Fibroblast of skin of scalp (primary cell): ENCODE data around the gene SYNPO2.
"Not testable (repeated sequence)": the region's sequence is repeated elsewhere in the genome, so short reads cannot be mapped to it uniquely, and the experiment has no call there.

Experiments
- DNase-seq: peaks from one replicate; pipeline ENCODE4 v3.0.0-alpha.2; 2013

SYNPO2 gene

DNA sequence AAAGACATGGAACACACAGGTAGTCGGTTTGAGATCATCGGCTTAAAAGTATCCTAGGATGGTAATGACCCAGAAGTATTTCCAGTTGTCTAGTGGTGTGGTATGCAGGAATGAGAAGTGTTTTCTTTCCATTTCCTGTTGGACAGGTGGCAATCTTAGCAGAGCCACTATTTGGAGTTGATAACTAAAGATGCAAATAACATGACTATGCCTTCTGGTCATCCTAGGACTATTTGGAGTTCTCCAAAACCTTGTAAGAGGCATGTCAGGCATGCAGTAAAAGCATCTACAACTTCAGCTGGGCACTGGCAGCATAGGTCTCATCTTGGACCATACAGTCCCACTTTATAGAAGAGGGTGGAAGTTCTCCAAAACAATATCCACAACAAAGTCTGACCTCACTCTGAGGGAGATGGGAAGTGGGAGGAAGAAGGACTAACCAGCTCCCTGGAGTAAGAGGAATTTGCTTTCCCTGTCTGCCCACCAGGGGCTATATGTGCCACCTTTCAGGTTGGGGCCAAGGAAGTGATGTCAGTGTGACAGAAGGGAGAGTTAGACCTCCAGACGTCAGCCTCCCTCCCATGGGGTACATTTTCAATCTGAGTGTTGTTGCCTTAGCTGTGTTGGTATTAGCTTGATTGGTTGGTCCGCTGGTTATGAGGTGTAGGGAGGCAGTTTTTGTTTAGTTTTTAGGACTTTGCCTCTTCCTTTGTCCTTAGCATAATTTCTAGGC is 145.8 kb downstream of the SYNPO2 start:
- no peak for DNase-seq

DNA sequence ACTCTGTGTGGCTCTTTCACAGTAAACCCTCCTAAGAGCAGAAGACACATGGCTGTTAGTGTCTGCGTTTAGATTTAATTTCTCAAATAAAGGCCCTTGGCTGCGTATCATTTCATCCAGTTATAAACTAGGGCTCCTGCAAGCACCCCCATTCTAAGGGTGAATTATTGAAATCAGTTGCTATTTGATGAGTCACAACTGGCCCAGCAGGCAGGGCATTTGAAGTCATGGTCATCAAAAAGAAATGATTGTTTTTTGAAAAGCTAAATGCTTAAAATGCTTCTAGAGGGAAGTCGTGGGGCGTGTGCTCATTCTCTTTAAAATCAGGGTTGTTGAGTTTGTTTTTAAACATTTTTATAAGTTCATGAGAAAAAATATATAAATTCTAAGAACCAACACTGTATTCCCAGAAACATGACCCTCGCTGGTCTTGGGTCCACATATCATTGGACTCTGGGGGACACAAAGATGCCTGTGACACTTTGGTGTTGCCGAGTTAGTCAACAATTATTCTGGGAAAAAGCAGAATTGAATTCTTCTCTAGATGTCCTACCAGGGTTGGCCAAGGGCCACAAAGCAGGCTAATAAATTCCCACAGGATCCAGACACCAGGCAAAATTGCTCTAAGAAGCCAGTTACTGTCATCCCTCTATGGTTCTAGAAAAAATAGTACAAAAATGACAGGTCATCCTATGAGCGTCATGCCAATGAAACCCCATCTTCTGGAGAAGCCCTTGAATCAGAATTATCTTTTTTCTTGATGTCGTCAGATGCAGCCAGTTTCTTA is 147.5 kb downstream of the SYNPO2 start:
- DNase-seq = peak; percentile 76

DNA sequence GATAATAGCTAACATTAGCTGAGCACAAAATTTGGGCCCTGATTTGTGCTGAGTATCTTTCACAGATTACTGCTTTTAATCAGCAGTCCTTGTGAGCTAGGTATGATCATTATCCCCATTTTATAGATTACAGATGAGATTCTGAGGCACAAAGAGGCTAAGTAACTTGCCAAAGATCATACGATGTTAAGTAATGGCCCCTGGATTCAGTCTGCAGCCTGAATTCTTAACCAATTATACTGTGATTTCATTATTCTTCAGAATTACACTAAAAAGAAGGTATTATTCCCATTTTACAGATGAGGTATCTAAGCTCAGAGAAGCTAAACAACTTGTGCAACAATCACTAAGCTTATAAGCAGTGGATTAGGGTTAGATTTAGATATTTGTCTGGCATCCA is 149.1 kb downstream of the SYNPO2 start:
- no peak for DNase-seq

DNA sequence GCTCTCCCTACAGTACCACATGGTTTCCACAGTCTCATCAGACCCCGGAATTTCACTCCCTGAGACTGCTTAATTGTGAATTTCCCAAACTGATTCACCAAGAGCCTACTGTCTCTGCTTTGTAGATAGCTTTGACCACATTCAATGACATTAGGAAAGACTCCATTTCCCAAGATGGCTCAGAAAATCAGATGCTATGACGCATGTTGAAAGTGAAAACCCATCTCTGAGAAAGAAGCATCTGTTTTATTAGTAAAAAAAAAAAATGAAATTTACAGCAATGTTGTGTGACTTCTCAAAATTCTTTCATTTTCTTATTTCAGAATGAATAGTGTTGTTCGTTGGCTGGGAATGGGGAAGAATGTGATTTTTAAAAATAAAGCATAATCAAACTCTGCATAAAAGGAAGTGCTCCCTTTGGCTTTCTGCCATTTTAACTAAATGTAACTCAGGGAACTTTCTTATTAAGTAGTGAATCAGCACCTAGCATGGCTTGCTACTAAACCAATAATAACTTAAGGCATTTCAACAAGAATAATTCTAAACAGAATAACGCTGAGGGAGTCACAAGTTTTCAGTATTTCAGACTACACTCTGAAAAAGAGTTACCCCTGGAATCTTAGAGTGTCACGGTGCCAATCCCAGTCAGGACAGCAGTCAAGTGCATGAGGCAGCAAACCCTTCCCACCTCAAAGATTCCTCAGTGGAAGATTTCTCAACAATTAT is 149.6 kb downstream of the SYNPO2 start:
- peak; percentile 78 for DNase-seq

DNA sequence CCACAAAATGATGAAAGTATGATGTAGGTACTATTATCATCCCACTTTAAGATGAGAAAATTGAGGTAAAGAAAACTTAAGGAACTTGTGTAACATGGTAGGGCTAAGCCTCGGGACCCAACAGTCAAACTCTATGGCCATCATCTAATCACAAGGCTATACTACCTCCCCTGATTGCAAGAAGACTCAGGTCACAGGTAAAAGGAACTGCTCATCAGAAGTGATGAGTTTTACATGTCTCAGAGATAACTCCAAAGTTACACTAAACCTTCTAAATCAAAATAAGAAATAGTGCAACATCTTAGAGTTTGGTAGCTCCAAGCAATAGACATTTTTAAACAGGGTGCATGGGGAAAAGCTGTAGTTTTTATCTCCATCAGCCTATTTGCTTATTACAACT is 150.5 kb downstream of the SYNPO2 start:
- DNase-seq = no peak

- DNase-seq = peak; percentile 30
Observed at GRCh38 chr4:119039779-119040178, 151.1 kb downstream of the SYNPO2 start.

- DNase-seq = peak; percentile 49
Observed at GRCh38 chr4:119040261-119040660, 151.6 kb downstream of the SYNPO2 start.

DNA sequence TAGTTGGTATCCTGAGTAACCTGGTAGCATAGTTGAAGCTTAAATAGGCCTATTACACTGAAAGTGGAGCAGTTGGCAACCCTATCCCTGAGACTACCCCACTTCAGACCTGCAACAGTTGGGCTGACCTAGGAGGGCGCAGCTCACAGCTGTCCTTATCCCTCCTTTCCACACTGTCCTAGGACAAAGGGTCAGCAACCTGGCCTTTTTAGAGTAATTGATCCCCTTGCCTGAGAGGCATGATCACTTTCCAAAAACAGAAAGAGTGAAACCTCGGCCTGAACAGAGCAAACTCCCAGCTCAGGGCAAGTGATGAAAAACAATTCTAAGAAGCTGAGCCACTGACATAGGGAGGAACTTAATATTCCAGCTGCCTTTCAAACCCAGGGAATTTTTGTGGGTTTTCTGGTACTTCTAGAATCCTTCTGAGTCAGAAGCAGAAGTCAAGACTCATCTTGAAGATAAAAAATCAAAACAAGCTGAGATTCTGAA is 152.1 kb downstream of the SYNPO2 start:
- DNase-seq = peak; percentile 94

GRCh38 chr4:119041396-119041795 is 152.7 kb downstream of the SYNPO2 start:
- DNase-seq = no peak

GRCh38 chr4:119041951-119042560 is 153.4 kb downstream of the SYNPO2 start:
- DNase-seq = peak; percentile 79

GRCh38 chr4:119046263-119046662 is 157.6 kb downstream of the SYNPO2 start:
- no peak for DNase-seq

DNA sequence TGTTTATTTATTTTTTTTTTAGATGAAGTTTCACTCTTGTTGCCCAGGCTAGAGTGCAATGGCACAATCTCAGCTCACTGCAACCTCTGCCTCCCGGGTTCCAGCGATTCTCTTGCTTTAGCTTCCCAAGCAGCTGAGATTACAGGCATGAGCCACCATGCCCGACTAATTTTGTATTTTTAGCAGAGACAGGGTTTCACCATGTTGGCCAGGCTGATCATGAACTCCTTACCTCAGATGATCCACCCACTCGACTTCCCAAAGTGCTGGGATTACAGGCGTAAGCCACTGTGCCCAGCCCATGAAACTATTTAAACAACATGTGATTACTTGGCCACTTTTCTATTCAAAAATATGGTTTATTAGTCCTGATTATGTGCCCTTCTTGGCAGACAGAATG is 158.4 kb downstream of the SYNPO2 start:
- not testable (repeated sequence) for DNase-seq

- no peak for DNase-seq
Observed at GRCh38 chr4:119048446-119048845, 159.8 kb downstream of the SYNPO2 start.

DNA sequence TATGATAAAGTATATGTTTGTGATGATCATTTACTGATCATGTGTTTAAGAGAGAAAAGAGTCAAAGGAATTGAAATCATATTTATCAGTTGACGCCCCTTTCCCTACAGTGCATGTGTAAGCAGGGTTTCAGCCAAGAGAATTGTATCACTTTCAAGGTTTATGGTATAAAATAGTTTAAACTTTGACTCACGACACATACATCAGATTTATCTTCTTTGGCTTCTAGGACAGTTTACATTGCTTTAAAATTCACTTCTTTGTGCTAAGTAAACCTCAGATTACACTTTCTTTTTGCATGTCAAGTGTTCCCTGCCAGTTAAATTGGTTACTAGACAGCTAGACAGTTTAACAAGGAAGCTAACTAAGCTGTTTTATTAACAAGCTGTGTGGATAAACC is 160.7 kb downstream of the SYNPO2 start:
- no peak for DNase-seq

- peak; percentile 21 for DNase-seq
Observed at GRCh38 chr4:119050527-119051090, 162.0 kb downstream of the SYNPO2 start.

GRCh38 chr4:119053245-119053644 is 164.6 kb downstream of the SYNPO2 start:
- peak; percentile 15 for DNase-seq

DNA sequence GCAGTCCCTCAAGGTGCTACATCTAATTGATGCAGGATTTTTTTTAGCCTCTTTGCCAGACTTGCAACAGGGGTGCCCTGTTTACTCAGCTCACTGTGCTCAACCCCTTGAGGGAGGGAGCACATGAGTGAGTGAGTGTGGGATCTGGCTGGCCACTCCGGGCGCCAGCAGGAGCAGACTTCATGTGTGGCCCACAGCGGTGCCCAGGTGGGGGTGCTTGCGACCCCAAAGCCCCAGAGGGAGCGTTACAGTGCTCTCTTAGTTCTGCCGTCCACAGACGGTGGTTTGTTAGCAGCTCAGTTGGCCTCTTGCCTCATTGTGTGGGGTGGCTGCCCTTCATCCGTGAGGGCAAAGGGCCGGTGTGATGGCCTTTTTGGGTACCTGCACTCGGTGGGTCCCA is 165.3 kb downstream of the SYNPO2 start:
- DNase-seq = no peak

DNA sequence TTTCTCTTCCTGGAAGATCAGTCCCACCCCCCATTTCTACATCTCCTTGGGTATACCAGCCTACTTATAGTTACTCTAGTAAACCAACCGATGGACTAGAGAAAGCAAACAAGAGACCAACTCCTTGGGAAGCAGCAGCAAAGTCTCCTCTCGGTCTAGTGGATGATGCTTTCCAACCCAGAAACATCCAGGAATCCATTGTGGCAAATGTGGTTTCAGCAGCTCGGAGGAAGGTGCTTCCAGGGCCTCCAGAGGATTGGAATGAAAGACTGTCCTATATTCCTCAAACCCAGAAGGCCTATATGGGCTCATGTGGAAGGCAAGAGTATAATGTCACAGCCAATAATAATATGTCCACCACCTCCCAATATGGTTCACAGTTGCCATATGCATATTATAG is 168.8 kb downstream of the SYNPO2 start:
- DNase-seq = no peak

DNA sequence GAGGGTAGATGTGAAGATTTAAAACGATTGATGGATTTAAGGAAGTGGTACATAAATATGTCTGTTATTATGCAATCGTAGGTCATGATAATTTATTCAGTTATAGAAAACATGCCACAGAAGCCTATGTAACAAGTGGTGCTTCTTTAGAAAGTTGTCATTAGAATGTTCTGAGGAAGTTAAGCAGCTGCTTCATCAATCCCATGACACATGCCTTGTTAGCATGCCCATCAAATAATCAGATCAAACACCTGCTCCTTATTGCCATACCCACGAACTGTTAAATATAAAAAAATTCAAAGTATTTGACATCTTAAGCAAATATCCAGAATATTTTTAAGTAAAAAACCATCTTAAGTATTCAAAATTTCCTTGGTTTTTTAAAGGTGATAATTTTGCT is 170.6 kb downstream of the SYNPO2 start:
- no peak for DNase-seq

- DNase-seq = not testable (repeated sequence)
Observed at GRCh38 chr4:119067125-119067524, 178.5 kb downstream of the SYNPO2 start.

DNA sequence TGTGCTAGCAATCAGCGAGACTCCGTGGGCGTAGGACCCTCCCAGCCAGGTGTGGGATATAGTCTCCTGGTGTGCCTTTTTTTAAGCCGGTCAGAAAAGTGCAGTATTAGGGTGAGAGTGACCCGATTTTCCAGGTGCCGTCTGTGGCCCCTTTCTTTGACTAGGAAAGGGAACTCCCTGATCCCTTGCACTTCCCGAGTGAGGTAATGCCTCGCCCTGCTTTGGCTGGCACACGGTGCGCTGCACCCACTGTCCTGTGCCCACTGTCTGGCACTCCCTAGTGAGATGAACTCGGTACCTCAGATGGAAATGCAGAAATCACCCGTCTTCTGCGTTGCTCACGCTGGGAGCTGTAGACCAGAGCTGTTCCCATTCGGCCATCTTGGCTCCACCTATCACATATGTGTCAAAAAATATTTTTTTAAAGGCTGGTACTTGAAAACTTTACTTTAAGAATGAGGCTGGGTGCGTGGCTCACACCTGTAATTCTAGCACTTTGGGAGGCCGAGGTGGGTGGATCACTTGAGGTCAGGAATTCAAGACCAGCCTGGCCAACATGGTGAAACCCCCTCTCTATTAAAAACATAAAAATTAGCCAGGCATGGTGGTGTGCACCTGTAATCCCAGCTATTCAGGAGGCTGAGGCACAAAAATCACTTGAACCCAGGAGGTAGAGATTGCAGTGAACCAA is 179.2 kb downstream of the SYNPO2 start:
- not testable (repeated sequence) for DNase-seq

DNA sequence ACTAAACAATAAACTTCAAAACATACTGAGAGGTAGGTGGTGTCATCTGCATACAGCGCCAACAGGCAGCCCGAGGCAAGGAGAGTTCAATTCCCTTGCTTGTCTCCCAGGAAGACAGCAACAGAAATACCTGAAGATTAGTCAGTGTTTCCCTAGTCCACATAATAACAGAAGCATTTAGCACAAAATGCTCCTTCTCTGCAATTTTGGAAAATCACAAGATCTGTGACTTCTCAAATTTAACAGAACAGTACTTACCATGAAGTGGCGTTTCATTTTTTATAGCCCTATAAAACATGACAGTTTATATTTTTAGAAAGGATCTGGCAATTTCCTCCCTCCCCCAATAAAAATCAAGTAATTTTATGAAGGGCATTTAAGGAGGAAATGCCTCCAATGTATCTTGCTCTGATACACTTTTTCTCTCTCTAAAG is 179.9 kb downstream of the SYNPO2 start:
- DNase-seq = no peak
